ENCODE measurements around the gene APLF. TPM values are rescaled to one million over a fixed set of nuclear protein-coding genes. Genes with fewer than 3 reads are reported as not detected.

The APLF gene
- total and polyA plus RNA-seq, 2 donors (not counting 3 experiments of a cell fraction or from before 2014, with no cell fraction given): 0.75 to 2.3 TPM

- no TSS peak for BruUV-seq (replicated peaks)
- no peak for TF ChIP-seq MYC (IDR thresholded peaks at IDR 0.05; ENCODE audit: low read depth, low read length)
- no peak for TF ChIP-seq JUN (IDR thresholded peaks at IDR 0.05; ENCODE audit: borderline replicate concordance, insufficient read depth, insufficient read length, low read depth)
- no peak for TF ChIP-seq POLR2A (IDR thresholded peaks at IDR 0.05; ENCODE audit: low read depth, low read length)
- no peak for TF ChIP-seq GATA2 (IDR thresholded peaks at IDR 0.05; ENCODE audit: insufficient read depth, insufficient read length, low read depth, low read length)
- no peak for TF ChIP-seq CTCF (IDR thresholded peaks at IDR 0.05; ENCODE audit: extremely low read depth in 1 of 2, insufficient read depth in 1 of 2, low read depth in 1 of 2, low read length in 2 of 2)
- no peak for TF ChIP-seq EZH2 (IDR thresholded peaks at IDR 0.05; ENCODE audit: borderline replicate concordance, low read depth, low read length, severe bottlenecking)
- TF ChIP-seq FOS (IDR thresholded peaks at IDR 0.05; ENCODE audit: borderline replicate concordance, insufficient read depth, low read length): no peak
- no peak for TF ChIP-seq POLR2AphosphoS5 (IDR thresholded peaks at IDR 0.05; ENCODE audit: insufficient read depth, low read depth, low read length)
- TF ChIP-seq MAX (IDR thresholded peaks at IDR 0.05; ENCODE audit: insufficient read depth, insufficient read length): no peak
- H3K9me3 ChIP-seq (replicated peaks; ENCODE audit: control insufficient read depth, insufficient read depth, low read length): no peaks in the 10 kb centered on the region
- H4K20me1 ChIP-seq (replicated peaks; ENCODE audit: control insufficient read depth, extremely low read depth, insufficient read depth, low read length): no peaks in the 10 kb centered on the region
- H2AFZ ChIP-seq (ENCODE audit: low read depth, low read length): no peak overlapping the region
- H3K4me2 ChIP-seq (ENCODE audit: insufficient read depth, low read length): no peak overlapping the region
- H3K9me1 ChIP-seq (replicated peaks; ENCODE audit: control insufficient read depth, extremely low read depth, insufficient read depth, low read length): no peaks in the 10 kb centered on the region
- H3K27ac ChIP-seq (ENCODE audit: insufficient read depth, low read depth, low read length): no peak overlapping the region
- peaks cover 9 to 12% of the 10 kb centered on the region in 2 experiments for H3K27me3 ChIP-seq (ENCODE audit: control insufficient read depth in 2 of 2, insufficient read depth in 2 of 2, low read length in 2 of 2)
- CTCF ChIA-PET: interaction anchor here (1.9 kb wide), 1 partner anchor 8 kb away, joined by 23 read pairs; no protein-coding TSS in a partner anchor
- no peaks in the 10 kb centered on the region for H3K4me1 ChIP-seq (ENCODE audit: control insufficient read depth, extremely low read depth, insufficient read depth, low read length)
- dilution Hi-C loops (cut with MboI; ENCODE audit: extremely low pct_ligation_motif_present, low sequenced_read_pairs): no loop called here
- no peak overlapping the region for H3K4me3 ChIP-seq (replicated peaks in 1 of 3; ENCODE audit: insufficient read depth in 1 of 3, low read depth in 1 of 3, low read length in 3 of 3)
- DNase-seq (ENCODE audit: low read depth, low spot score) (no peak), FAIRE-seq (no peak)
- H3K9ac ChIP-seq (replicated peaks; ENCODE audit: extremely low read depth, insufficient read depth, low read length): no peak overlapping the region
- H3K79me2 ChIP-seq (ENCODE audit: control insufficient read depth, insufficient read depth, low read length): no peaks in the 10 kb centered on the region
- intact Hi-C loops (cut with micrococcal nuclease): no loop called here
- no peaks in the 10 kb centered on the region for H3K36me3 ChIP-seq (ENCODE audit: control insufficient read depth in 2 of 2, extremely low read depth in 1 of 2, insufficient read depth in 2 of 2, low read length in 2 of 2)
- POLR2A ChIA-PET: no interaction called here
Observed at GRCh38 chr2:68432696-68433658, 34.4 kb upstream of the APLF start.
